Right lobe of liver (tissue), 4 donors: Measurements from ENCODE around the gene TMEM131L.

Experiments
- POLR2A ChIP-seq: fragments of 450-650 bp; IDR thresholded peaks from one replicate; pipeline ENCODE4 v1.6.1; 2017; ENCODE audit warnings: antibody characterized with exemption, mild to moderate bottlenecking
- TF ChIP-seq, protein P1 (sequence below), 4 donors: fragments of 200-600 bp in 3 of 4; fragments of 450-650 bp in 1 of 4; IDR thresholded peaks; one replicate each; pipeline versions ENCODE4 v1.5.1 to v1.8.0; 2016 to 2022; ENCODE audit warnings: antibody characterized with exemption in 4 of 4, mild to moderate bottlenecking in 2 of 4
- donor health status: DM: no; HTN: no; CAD: no.
- donor health status: DM: no; HTN: no; CAD: no.
- donor health status: DM: no; HTN: yes; CAD: no.

DNA sequence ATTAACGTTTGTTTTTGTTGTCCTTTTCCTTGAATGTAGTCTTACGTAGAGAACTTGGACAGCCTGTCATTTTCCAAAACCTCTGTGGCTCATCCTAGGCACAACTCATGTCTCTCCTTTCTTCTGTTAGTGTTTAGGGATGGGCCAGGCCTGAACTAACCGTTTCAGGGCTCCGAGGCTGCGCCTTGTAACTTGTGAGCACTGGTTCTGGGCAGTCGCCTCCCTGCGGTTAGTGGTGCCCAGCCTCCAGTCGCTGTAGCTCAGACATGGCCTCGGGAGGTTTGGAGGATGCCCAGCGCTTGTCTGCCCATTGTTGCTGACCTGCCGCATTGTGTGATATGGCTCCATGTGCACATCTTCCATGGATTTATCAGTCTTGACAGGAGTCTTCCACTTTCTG, 32.8 kb downstream of the TMEM131L start:
- TF ChIP-seq, protein P1, sequence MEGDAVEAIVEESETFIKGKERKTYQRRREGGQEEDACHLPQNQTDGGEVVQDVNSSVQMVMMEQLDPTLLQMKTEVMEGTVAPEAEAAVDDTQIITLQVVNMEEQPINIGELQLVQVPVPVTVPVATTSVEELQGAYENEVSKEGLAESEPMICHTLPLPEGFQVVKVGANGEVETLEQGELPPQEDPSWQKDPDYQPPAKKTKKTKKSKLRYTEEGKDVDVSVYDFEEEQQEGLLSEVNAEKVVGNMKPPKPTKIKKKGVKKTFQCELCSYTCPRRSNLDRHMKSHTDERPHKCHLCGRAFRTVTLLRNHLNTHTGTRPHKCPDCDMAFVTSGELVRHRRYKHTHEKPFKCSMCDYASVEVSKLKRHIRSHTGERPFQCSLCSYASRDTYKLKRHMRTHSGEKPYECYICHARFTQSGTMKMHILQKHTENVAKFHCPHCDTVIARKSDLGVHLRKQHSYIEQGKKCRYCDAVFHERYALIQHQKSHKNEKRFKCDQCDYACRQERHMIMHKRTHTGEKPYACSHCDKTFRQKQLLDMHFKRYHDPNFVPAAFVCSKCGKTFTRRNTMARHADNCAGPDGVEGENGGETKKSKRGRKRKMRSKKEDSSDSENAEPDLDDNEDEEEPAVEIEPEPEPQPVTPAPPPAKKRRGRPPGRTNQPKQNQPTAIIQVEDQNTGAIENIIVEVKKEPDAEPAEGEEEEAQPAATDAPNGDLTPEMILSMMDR (IDR thresholded peaks at IDR 0.05) = no peak
- no peak for TF ChIP-seq POLR2A
